K562 (cell line): ENCODE data around the gene NAP1L1.

ENCODE experiments used
- ATF6 ChIP-seq: sonication (generic); formaldehyde crosslinking; IDR thresholded peaks from 2 replicates; pipeline ENCODE4 v1.4.0; 2020; ENCODE audit warnings: mild to moderate bottlenecking, missing genetic modification reagents
- CEBPG ChIP-seq, 3 experiments: fragments of 200-800 bp in 1 of 3; sonication (Bioruptor generic) in 1 of 3; sonication (generic) in 1 of 3; formaldehyde crosslinking in 1 of 3; IDR thresholded peaks in 2 of 3; conservative IDR thresholded peaks in 1 of 3; 2 replicates each; pipeline versions ENCODE4 v1.6.1 to v1.8.0; 2016 to 2022; ENCODE audit warnings: missing compliant biosample characterization in 2 of 3, missing genetic modification characterization in 2 of 3, mild to moderate bottlenecking in 1 of 3, missing genetic modification reagents in 1 of 3
- CUX1 ChIP-seq: fragments of 200-800 bp; sonication (Bioruptor generic); IDR thresholded peaks from 2 replicates; pipeline ENCODE4 v1.6.1; 2016; ENCODE audit warnings: missing genetic modification characterization, missing compliant biosample characterization
- DACH1 ChIP-seq: fragments of 450-650 bp; IDR thresholded peaks from 2 replicates; pipeline ENCODE4 v1.6.1; 2018; ENCODE audit not compliant: partially characterized antibody
- EZH2 ChIP-seq: IDR thresholded peaks from 2 replicates; pipeline ENCODE4 v1.6.1; 2012; ENCODE audit warnings: low read depth, mild to moderate bottlenecking, inconsistent platforms, low read length, borderline replicate concordance
- POLR2A ChIP-seq: fragments of 450-650 bp; conservative IDR thresholded peaks from 2 replicates; pipeline ENCODE4 v1.6.1; 2016
- TAF1 ChIP-seq: IDR thresholded peaks from 2 replicates; pipeline ENCODE4 v1.6.1; 2011; ENCODE audit warnings: mild to moderate bottlenecking, low read length, moderate library complexity; ENCODE audit not compliant: insufficient read depth, control insufficient read depth, severe bottlenecking; ENCODE audit errors: extremely low read depth
- TGIF2 ChIP-seq: sonication (generic); formaldehyde crosslinking; IDR thresholded peaks from 2 replicates; pipeline ENCODE4 v1.8.1; 2022; ENCODE audit warnings: mild to moderate bottlenecking, missing genetic modification reagents, moderate library complexity

GRCh38 chr12:76035045-76035444 is 49.4 kb downstream of the NAP1L1 start:
- TF ChIP-seq TAF1: no peak
- no peak for TF ChIP-seq EZH2
- TF ChIP-seq CUX1 (CRISPR knock-in tag): no peak
- TF ChIP-seq TGIF2 (CRISPR knock-in tag): no peak
- no peak for TF ChIP-seq POLR2A
- no peak for TF ChIP-seq ATF6
- TF ChIP-seq DACH1: no peak
- no peak for TF ChIP-seq CEBPG (CRISPR knock-in tag; IDR thresholded peaks at IDR 0.05)
- peak in 1 of 2 experiments; percentile 59; a peak in 2 of 4 replicates for TF ChIP-seq CEBPG (tag; conservative IDR thresholded peaks at IDR 0.05 in 1 of 2, IDR thresholded peaks at IDR 0.05 in 1 of 2)
